ENCODE results near the gene CDYL2.
A peak's percentile ranks its signal among the peaks of the same experiment; 100 is the strongest.

Gene CDYL2

GRCh38 chr16:80710918-80711317, 93.5 kb downstream of the CDYL2 start:
- no peaks in the 10 kb centered on the region for H3K9me2 ChIP-seq (replicated peaks; ENCODE audit: control insufficient read depth, low read length)
- H3K36me3 ChIP-seq (ENCODE audit: control insufficient read depth, low read length): no peaks in the 10 kb centered on the region
- no peaks in the 10 kb centered on the region for H3K79me2 ChIP-seq (ENCODE audit: control insufficient read depth, low read length)
- H4K20me1 ChIP-seq (ENCODE audit: control insufficient read depth, insufficient read depth, low read depth, low read length): no peaks in the 10 kb centered on the region
- no peaks in the 10 kb centered on the region for H3F3A ChIP-seq (ENCODE audit: control insufficient read depth, insufficient read depth)
- peak overlapping the region; percentile 38 for H3K4me2 ChIP-seq (ENCODE audit: low read length)
- peak overlapping the region; percentile 12; the same call in 1 of the 2 replicates for H3K4me3 ChIP-seq (ENCODE audit: low read length)
- no peak overlapping the region for H3K27ac ChIP-seq (ENCODE audit: low read depth, low read length)
- peaks cover 19% of the 10 kb centered on the region for H3K4me1 ChIP-seq (ENCODE audit: control insufficient read depth, low read length)
- no peak for TF ChIP-seq CTCF (IDR thresholded peaks at IDR 0.05; ENCODE audit: low read depth, low read length, poor library complexity, severe bottlenecking)
- no peak for TF ChIP-seq EZH2phosphoT487 (IDR thresholded peaks at IDR 0.05; ENCODE audit: borderline replicate concordance, low read length)
- no peaks in the 10 kb centered on the region for H3K27me3 ChIP-seq (ENCODE audit: control insufficient read depth, low read length)
- peaks cover 6% of the 10 kb centered on the region; the same call in 1 of the 2 replicates for H3K9me3 ChIP-seq (ENCODE audit: control insufficient read depth, insufficient read depth, low read length)

GRCh38 chr16:80708823-80709222, 95.6 kb downstream of the CDYL2 start:
- no peak overlapping the region for H3K4me3 ChIP-seq (ENCODE audit: low read length)
- no peaks in the 10 kb centered on the region for H3K36me3 ChIP-seq (ENCODE audit: control insufficient read depth, low read length)
- H3K27me3 ChIP-seq (ENCODE audit: control insufficient read depth, low read length): no peaks in the 10 kb centered on the region
- no peak overlapping the region for H3K4me2 ChIP-seq (ENCODE audit: low read length)
- H3F3A ChIP-seq (ENCODE audit: control insufficient read depth, insufficient read depth): no peaks in the 10 kb centered on the region
- no peaks in the 10 kb centered on the region for H3K9me2 ChIP-seq (replicated peaks; ENCODE audit: control insufficient read depth, low read length)
- peaks cover 19% of the 10 kb centered on the region for H3K4me1 ChIP-seq (ENCODE audit: control insufficient read depth, low read length)
- H3K9me3 ChIP-seq (ENCODE audit: control insufficient read depth, insufficient read depth, low read length): peaks cover 6% of the 10 kb centered on the region; the same call in 1 of the 2 replicates
- TF ChIP-seq EZH2phosphoT487 (IDR thresholded peaks at IDR 0.05; ENCODE audit: borderline replicate concordance, low read length) (no peak), CTCF (IDR thresholded peaks at IDR 0.05; ENCODE audit: low read depth, low read length, poor library complexity, severe bottlenecking) (no peak)
- H3K79me2 ChIP-seq (ENCODE audit: control insufficient read depth, low read length): no peaks in the 10 kb centered on the region
- H3K27ac ChIP-seq (ENCODE audit: low read depth, low read length): no peak overlapping the region
- no peaks in the 10 kb centered on the region for H4K20me1 ChIP-seq (ENCODE audit: control insufficient read depth, insufficient read depth, low read depth, low read length)

- H3K4me1 ChIP-seq (ENCODE audit: control insufficient read depth, low read length): peaks cover 19% of the 10 kb centered on the region
- H3K9me2 ChIP-seq (replicated peaks; ENCODE audit: control insufficient read depth, low read length): no peaks in the 10 kb centered on the region
- H3K4me2 ChIP-seq (ENCODE audit: low read length): no peak overlapping the region
- H3K36me3 ChIP-seq (ENCODE audit: control insufficient read depth, low read length): no peaks in the 10 kb centered on the region
- TF ChIP-seq CTCF (IDR thresholded peaks at IDR 0.05; ENCODE audit: low read depth, low read length, poor library complexity, severe bottlenecking) (no peak), EZH2phosphoT487 (IDR thresholded peaks at IDR 0.05; ENCODE audit: borderline replicate concordance, low read length) (no peak)
- H3K9me3 ChIP-seq (ENCODE audit: control insufficient read depth, insufficient read depth, low read length): peaks cover 6% of the 10 kb centered on the region; the same call in 1 of the 2 replicates
- no peak overlapping the region for H3K4me3 ChIP-seq (ENCODE audit: low read length)
- H4K20me1 ChIP-seq (ENCODE audit: control insufficient read depth, insufficient read depth, low read depth, low read length): no peaks in the 10 kb centered on the region
- H3K27me3 ChIP-seq (ENCODE audit: control insufficient read depth, low read length): no peaks in the 10 kb centered on the region
- H3K27ac ChIP-seq (ENCODE audit: low read depth, low read length): no peak overlapping the region
- no peaks in the 10 kb centered on the region for H3K79me2 ChIP-seq (ENCODE audit: control insufficient read depth, low read length)
- no peaks in the 10 kb centered on the region for H3F3A ChIP-seq (ENCODE audit: control insufficient read depth, insufficient read depth)
Observed at GRCh38 chr16:80707686-80708085, 96.7 kb downstream of the CDYL2 start.

Measured in DOHH2 (cell line).